Left ventricle myocardium inferior (tissue), 1 donor: ENCODE results near the gene LIN54. TPM values are rescaled to one million over a fixed set of nuclear protein-coding genes. Genes with fewer than 3 reads are reported as not detected.

ENCODE experiments used
- DNase-seq: peaks from one replicate; pipeline ENCODE4 v3.0.0-alpha.2; 2020
- H3K27ac ChIP-seq: fragments of 200-600 bp; replicated peaks from 2 replicates; pipeline ENCODE4 v1.8.0; 2021
- H3K27me3 ChIP-seq: fragments of 200-600 bp; 2 replicates; pipeline ENCODE4 v1.8.0; 2021; ENCODE audit warnings: low read depth
- H3K36me3 ChIP-seq: fragments of 200-600 bp; 2 replicates; pipeline ENCODE4 v1.8.0; 2021
- H3K4me1 ChIP-seq: fragments of 200-600 bp; 2 replicates; pipeline ENCODE4 v1.8.0; 2021
- H3K4me3 ChIP-seq: fragments of 200-600 bp; 2 replicates; pipeline ENCODE4 v1.8.0; 2021; ENCODE audit warnings: mild to moderate bottlenecking, moderate library complexity
- H3K9me3 ChIP-seq: fragments of 200-600 bp; replicated peaks from 2 replicates; pipeline ENCODE4 v1.8.0; 2021
- CTCF ChIP-seq: fragments of 200-600 bp; IDR thresholded peaks from 2 replicates; pipeline ENCODE4 v1.8.0; 2021; ENCODE audit warnings: antibody characterized with exemption, mild to moderate bottlenecking, borderline replicate concordance
- intact Hi-C: fragments of 100-400 bp; cut with micrococcal nuclease; formaldehyde crosslinking; loops from one replicate; pipeline ENCODE4 v1.11.0; 2022
- total RNA-seq: library from RNA; stranded (reverse); fragmentation: NEBNext Ultra II Directional; extraction: Animal tissue kit (Norgen Biotek cat#: 25700); gene quantifications from one replicate; pipeline ENCODE4 v1.2.1, GENCODE V29; 2021
- donor health status: DM: no; HTN: yes; CAD: no; lungs with severe emphysema.

The LIN54 gene
- total RNA-seq, 1 donor from 2014 or later: 6.2 TPM

DNA sequence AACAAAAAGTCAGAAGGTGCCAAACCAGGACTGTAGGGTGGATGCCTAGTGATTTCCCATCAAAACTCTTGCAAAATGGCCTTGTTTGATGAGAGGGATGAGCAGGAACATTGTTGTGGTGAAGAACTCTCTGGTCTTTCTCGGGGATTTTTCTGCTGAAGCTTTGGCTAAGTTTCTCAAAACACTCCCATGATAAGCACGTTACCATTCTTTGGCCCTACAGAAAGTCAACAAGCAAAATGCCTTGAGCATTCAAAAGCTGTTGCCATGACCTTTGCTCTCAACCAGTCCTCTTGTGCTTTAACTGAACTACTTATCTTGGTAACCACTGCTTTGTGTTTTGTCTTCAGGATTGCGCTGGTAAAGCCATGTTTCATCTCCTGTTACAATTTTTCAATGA lies 116.7 kb downstream of the LIN54 start:
- DNase-seq: no peak
- H3K27me3 ChIP-seq: no peaks in the 10 kb centered on the region
- H3K27ac ChIP-seq: no peak overlapping the region
- no peak overlapping the region for H3K4me3 ChIP-seq
- intact Hi-C loops: no loop called here
- no peak for TF ChIP-seq CTCF
- H3K36me3 ChIP-seq: peaks cover 41% of the 10 kb centered on the region
- H3K9me3 ChIP-seq: no peaks in the 10 kb centered on the region
- peaks cover 56% of the 10 kb centered on the region for H3K4me1 ChIP-seq

GRCh38 chr4:82892467-82892802 lies 118.2 kb downstream of the LIN54 start:
- Histone ChIP-seq H3K36me3 (peaks cover 36% of the 10 kb centered on the region), H3K27ac (no peak overlapping the region), H3K27me3 (no peaks in the 10 kb centered on the region), H3K4me3 (no peak overlapping the region), H3K9me3 (no peaks in the 10 kb centered on the region), H3K4me1 (peaks cover 51% of the 10 kb centered on the region)
- intact Hi-C loops: no loop called here
- no peak for DNase-seq
- no peak for TF ChIP-seq CTCF

DNA sequence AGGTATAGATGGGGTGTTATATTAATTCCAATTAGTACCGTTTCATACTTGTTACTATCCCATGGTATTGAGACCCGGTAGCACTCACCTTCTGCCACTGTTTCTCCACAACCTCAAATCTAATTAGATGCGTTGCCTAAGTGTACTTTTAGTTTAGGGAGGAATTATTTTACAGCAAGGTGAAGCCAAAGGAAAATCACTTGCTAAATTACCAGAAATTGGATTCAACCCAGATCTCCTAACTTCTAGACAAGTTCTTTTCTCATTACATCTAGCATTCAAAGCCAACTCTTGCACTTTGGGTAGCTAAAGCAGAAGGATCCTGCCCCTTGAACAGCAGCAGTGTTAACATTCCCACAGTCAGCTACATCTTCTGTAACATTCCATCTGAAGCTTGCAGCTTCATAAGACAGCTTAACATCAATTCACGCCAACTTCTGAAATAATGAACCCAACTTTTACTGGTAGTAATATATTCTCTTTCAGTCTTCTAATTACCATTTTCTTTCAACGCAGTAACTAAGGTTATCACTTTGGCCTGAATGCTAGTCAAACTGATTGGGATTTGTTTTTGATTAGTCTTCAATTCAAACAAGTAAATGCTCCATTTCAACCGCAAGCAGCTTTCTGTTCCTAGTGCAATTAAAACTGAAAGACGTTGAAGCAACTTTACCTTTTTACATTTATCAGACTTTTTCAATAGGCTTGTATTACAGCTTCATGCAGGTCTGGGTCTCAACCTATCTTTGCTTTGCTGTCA lies 118.7 kb downstream of the LIN54 start:
- TF ChIP-seq CTCF: no peak
- no peaks in the 10 kb centered on the region for H3K9me3 ChIP-seq
- peak overlapping the region; percentile 89 for H3K4me3 ChIP-seq
- H3K27ac ChIP-seq: peak overlapping the region; percentile 98
- intact Hi-C loops: no loop called here
- peaks cover 51% of the 10 kb centered on the region for H3K4me1 ChIP-seq
- H3K27me3 ChIP-seq: no peaks in the 10 kb centered on the region
- H3K36me3 ChIP-seq: peaks cover 31% of the 10 kb centered on the region
- no peak for DNase-seq

GRCh38 chr4:82890901-82891706 lies 119.5 kb downstream of the LIN54 start, which contains the start of gene SEC31A:
TSS of gene SEC31A (minus strand) at chr4:82891153. CDS start at chr4:82881936, 9,217 bp downstream.
- Histone ChIP-seq H3K27ac (peak within 1 kb of the TSS; percentile 98), H3K27me3 (no peaks in the 10 kb centered on the region), H3K9me3 (no peaks in the 10 kb centered on the region), H3K36me3 (peaks cover 27% of the 10 kb centered on the region), H3K4me3 (peak within 1 kb of the TSS; percentile 89), H3K4me1 (peaks cover 51% of the 10 kb centered on the region)
- intact Hi-C loops: no loop called here
- peak; percentile 11 for TF ChIP-seq CTCF
- DNase-seq: peak; percentile 96

DNA sequence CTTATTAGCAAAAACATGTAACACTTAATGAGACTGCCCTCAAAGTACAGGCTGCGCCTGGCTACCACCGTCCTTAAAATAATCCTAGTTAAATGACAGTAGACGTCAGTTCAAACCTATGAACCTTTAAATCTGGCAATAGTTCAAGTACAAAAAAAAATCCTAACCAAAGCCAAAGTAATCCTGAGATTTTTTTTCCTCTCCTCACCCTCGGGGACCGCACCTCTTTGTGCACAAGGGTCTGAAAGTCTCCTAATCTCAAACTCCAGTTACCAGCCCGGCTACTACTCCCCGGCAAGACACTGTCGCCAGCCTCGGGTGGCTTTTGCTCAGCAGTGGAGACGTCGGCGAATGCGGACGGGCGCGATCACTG lies 120.1 kb downstream of the LIN54 start:
- no peak for DNase-seq
- intact Hi-C loops: no loop called here
- peak overlapping the region; percentile 89 for H3K4me3 ChIP-seq

More for the DNA sequence above, 120.1 kb downstream of the LIN54 start:
- peaks cover 54% of the 10 kb centered on the region for H3K4me1 ChIP-seq
- no peaks in the 10 kb centered on the region for H3K27me3 ChIP-seq
- H3K27ac ChIP-seq: peak overlapping the region; percentile 98
- TF ChIP-seq CTCF: no peak
- no peaks in the 10 kb centered on the region for H3K9me3 ChIP-seq
- H3K36me3 ChIP-seq: peaks cover 27% of the 10 kb centered on the region
